IPS-NIHi7 (cell line): Measurements from ENCODE around the gene TMEM88.

ENCODE experiments used
- DNase-seq: peaks from one replicate; pipeline ENCODE4 v3.0.0; 2012; ENCODE audit warnings: mixed read lengths; ENCODE audit errors: extremely low spot score

The TMEM88 gene

GRCh38 chr17:7884581-7885366 is 29.9 kb downstream of the TMEM88 start:
- DNase-seq, result no peak

GRCh38 chr17:7885367-7886226 is 30.7 kb downstream of the TMEM88 start:
- peak; percentile 64 for DNase-seq

DNA sequence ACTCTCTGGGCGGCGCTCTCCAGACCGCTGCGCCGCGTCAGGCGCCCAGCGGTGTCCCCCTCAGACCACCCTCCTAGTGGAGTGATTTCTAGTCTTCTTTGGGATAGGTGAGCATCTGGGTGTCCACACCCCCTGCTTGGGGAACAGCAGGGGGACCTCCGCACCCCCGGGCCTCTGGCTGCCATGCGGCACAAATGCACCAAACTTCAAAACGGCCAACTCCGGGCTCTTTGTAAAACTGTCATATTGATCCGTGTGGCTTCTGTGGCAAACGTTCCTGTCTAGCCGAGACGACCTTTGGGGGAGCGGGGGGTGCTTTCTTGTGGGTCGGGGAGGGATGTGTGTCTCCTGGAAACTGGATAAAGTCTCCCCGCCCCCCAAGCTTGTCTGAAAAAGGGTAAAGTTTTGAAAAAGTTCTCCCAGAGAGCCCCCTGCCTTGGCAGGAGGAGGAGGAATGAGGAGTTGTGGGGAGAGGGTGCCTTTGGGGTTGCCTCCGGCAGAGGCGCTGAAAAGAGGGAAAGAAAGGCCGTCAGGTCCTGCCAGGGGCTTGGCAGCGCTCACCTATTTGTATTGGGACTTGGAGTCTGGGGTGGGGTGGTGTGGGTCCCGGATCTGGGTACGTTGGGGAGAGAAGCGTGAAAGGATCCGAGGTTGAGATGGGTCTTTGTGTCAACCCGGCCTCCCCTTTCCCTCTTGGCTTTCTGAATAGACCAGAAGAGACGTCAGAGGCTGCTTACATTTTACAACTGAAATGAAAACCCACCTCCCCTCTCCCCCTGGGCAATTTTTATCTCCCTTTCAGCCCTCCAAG is 31.6 kb downstream of the TMEM88 start:
- peak; percentile 49 for DNase-seq

GRCh38 chr17:7887038-7887481 is 32.2 kb downstream of the TMEM88 start:
- DNase-seq, result no peak

DNA sequence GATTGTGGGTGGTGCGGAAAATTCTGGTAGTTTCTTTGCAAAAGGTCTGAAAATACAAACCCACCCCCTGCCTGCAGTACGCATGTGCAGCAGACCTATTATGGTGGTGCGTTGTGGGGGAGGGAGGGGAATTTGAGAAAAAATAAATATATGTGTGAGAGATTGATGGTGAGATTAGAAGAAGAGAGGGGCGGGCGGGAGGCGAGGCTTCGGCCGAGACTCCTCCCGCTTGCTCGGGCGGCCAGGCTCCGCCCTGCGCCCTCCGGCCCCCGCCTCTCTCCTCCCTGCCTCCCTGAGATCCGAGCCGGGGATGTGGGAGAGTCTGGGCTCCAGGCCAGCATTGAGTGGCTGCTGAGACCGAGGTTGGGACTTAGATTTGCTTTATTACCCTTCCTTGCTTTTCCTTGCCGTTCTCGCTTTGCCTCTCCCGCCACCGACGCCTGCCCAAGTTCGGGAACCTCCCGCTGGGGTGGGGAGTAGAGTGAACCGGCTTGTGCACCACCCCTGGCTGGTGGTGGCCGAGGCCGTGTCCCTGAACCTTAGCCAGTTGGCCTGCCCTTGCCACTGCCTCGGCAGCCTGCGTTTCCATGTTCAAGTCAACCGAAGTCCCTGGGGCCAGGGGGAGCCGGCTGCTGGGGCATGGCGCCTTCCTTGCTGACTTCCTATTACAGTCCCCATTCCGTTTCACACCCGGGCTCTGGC is 32.8 kb downstream of the TMEM88 start:
- DNase-seq, result peak; percentile 90

DNA sequence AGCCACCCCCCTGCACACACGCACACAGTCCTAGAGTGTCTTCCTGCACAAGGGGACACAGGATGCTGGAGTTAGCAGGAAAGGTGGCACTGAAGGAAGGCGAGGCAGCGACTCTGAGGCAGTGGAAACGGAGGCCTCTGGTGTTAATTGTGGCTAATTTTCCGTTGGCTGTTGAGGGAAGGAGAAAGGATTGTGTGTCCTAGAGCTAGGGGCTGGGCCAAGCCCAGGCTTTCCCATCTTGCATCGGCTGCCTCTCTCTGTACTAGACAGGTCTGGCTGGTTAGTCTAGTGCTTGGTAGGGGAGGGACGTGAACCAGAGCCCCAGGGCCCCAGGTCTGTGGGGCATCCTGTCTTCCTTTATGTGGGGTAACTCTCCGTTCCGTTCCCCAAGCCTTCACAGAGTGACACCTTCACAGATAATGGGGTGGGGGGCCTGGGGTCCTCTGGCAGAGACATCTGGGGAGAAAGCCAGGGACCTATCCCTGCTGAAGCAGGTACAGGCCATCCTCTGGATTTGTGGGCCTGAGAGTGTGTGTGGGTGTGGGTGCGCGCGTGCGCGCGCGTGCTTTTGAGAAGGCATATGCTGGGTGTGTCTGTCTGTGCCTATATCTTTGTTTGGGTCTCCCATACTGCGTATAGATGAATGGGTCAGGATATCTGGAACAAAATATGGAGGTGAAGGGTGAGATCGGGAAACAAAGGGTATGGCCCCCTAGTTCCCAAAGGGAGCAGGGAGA is 33.5 kb downstream of the TMEM88 start, which contains the start of gene CHD3:
CHD3 (plus strand) TSS at position 606 of the 737 bp plus-strand sequence. CDS start 212 bp downstream, outside the sequence.
- peak; percentile 31 for DNase-seq

DNA sequence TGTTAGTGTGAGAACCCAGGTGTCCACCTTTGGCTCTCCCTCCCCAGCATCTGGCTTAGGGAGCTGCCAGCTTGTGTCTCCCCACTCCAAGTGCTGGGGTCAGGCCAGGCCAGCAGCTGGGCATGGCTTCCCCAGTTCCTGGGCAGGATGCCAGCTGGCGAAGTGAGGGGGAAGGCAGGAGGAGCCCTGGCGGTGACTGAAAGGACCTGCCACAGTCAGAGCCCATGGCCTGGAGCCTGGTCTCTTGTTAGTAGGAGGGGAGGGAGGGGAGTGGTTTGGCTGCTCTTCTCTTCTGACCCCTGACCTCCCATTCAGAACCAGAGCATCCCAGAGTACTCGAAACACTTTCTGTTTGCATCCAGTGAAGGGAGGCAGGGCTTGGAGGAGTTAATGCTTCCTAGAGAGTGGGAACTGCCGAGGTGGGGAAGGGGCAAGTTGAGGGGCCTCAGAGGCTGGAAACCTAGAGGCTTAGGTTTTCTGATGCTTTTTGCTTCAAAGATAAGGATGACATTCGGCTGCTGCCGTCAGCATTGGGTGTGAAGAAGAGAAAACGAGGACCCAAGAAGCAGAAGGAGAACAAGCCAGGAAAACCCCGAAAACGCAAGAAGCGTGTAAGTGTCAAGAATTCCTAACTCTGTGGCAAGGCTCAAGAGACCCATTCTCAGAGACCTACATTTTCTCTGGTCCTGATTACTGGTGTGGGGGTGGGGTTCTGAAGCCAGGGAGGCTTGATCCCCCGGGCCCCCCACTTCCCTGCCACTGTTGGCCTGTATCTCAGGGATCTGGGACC is 34.5 kb downstream of the TMEM88 start:
- DNase-seq, result peak; percentile 52

DNA sequence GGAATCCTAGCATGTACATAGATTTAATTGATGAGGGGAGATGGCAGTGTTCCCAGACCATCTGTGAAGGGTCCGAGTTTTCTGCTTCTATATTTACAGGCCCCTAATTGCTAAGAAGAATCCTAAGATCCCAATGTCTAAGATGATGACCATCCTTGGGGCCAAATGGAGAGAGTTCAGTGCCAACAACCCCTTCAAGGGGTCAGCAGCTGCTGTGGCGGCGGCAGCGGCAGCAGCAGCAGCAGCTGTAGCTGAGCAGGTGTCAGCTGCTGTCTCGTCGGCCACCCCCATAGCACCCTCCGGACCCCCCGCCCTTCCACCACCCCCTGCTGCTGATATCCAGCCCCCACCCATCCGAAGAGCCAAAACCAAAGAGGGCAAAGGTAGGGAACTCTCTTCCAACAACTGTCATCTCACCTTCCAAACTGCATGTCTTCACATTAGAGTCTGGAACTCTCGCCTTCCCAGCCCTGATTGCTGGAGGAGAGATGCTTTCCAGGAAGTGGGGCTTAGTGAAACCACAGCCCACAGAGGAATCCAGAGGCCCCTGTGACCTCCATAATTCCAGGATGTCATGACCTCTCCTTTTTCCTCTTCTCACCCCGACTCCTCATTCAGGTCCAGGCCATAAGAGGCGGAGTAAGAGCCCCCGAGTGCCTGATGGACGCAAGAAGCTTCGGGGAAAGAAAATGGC is 38.5 kb downstream of the TMEM88 start:
- no peak for DNase-seq

- DNase-seq, result no peak
Measured at GRCh38 chr17:7894226-7894625, 39.4 kb downstream of the TMEM88 start.

- no peak for DNase-seq
Measured at GRCh38 chr17:7894866-7895265, 40.0 kb downstream of the TMEM88 start.

- DNase-seq, result no peak
Measured at GRCh38 chr17:7897090-7897489, 42.2 kb downstream of the TMEM88 start.

DNA sequence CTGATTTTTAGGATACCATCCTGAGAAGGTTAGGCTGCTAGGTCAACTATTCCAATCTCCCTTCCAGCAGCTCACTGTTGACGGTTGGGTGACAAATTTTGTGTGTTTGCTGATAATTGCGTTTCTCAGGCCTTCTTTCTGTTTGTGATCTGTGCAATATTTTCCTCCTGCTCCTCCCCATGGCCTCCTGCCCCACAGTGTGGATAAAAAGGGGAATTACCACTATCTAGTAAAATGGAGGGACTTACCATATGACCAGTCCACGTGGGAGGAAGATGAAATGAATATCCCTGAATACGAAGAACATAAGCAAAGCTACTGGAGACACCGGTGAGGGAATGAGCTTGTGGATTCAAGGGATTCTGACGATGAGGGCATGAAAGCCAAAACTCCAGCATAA is 42.9 kb downstream of the TMEM88 start:
- DNase-seq, result no peak

GRCh38 chr17:7903154-7904103 is 48.6 kb downstream of the TMEM88 start:
- peak; percentile 35 for DNase-seq
